SK-N-SH (cell line): ENCODE results near the gene SDC3. TPM values are rescaled to one million over a fixed set of nuclear protein-coding genes. Genes with fewer than 3 reads are reported as not detected.

Source experiments
- CTCF ChIA-PET: fragments of 300-600, 350-600 bp; formaldehyde crosslinking; extraction: SDS; loops from one replicate; lab custom pipeline; 2021; lab: Yijun Ruan, JAX
- POLR2A ChIA-PET: fragments of 350-600 bp; sonication (Branson Sonifier 250); formaldehyde crosslinking; extraction: SDS; loops from one replicate; lab custom pipeline; 2020; ENCODE audit warnings: antibody characterized with exemption, inconsistent platforms; lab: Yijun Ruan, JAX
- DNase-seq: peaks from one replicate; pipeline ENCODE4 v3.0.0; 2012
- H2AFZ ChIP-seq: fragments of 200-600 bp; sonication (generic); 2 replicates; pipeline ENCODE4 v1.8.1; 2016; ENCODE audit warnings: antibody characterized with exemption, mild to moderate bottlenecking, low read depth
- H3F3A ChIP-seq: fragments of 200-600 bp; sonication (generic); replicated peaks from 2 replicates; pipeline ENCODE3; 2016; ENCODE audit warnings: antibody characterized with exemption, mild to moderate bottlenecking; ENCODE audit not compliant: insufficient read depth
- H3K27ac ChIP-seq, 2 experiments: fragments of 200-500 bp in 1 of 2; fragments of 200-600 bp in 1 of 2; sonication (Bioruptor generic) in 1 of 2; sonication (generic), shearing (Covaris generic) in 1 of 2; 2 replicates each; pipeline versions ENCODE4 v1.5.1 to v1.6.1; 2014 to 2016; ENCODE audit warnings: low read depth in 2 of 2, inconsistent platforms in 1 of 2, low read length in 1 of 2, mild to moderate bottlenecking in 1 of 2, mixed read lengths in 1 of 2
- H3K27me3 ChIP-seq: fragments of 200-600 bp; sonication (generic), shearing (Covaris generic); 2 replicates; pipeline ENCODE4 v1.6.1; 2016; ENCODE audit warnings: mixed run types; ENCODE audit not compliant: insufficient read depth
- H3K36me3 ChIP-seq, 2 experiments: fragments of 200-500 bp in 1 of 2; fragments of 200-600 bp in 1 of 2; sonication (Bioruptor generic) in 1 of 2; sonication (generic) in 1 of 2; replicated peaks in 1 of 2; 2 replicates each; pipeline versions ENCODE3 to v1.5.1; 2014 to 2016; ENCODE audit warnings: low read length in 1 of 2, mild to moderate bottlenecking in 1 of 2; ENCODE audit not compliant: insufficient read depth in 2 of 2, control insufficient read depth in 1 of 2
- H3K4me1 ChIP-seq, 2 experiments: fragments of 200-500 bp in 1 of 2; fragments of 200-600 bp in 1 of 2; sonication (Bioruptor generic) in 1 of 2; sonication (generic), shearing (Covaris generic) in 1 of 2; 2 replicates each; pipeline versions ENCODE4 v1.5.1 to v1.6.1; 2014 to 2016; ENCODE audit warnings: low read depth in 1 of 2, low read length in 1 of 2, mixed run types in 1 of 2; ENCODE audit not compliant: insufficient read depth in 2 of 2, control insufficient read depth in 1 of 2
- H3K4me2 ChIP-seq: fragments of 200-600 bp; sonication (generic), shearing (Covaris generic); 2 replicates; pipeline ENCODE4 v1.6.1; 2017; ENCODE audit warnings: mixed run types
- H3K4me3 ChIP-seq, 2 experiments: fragments of 200-500 bp in 1 of 2; fragments of 200-600 bp in 1 of 2; sonication (Bioruptor generic) in 1 of 2; sonication (generic), shearing (Covaris generic) in 1 of 2; 2 replicates each; pipeline versions ENCODE4 v1.5.1 to v1.8.1; 2014 to 2016; ENCODE audit warnings: low read depth in 2 of 2, inconsistent platforms in 1 of 2, low read length in 1 of 2, mild to moderate bottlenecking in 1 of 2, mixed read lengths in 1 of 2, moderate library complexity in 1 of 2
- H3K79me2 ChIP-seq: fragments of 200-600 bp; sonication (generic); 2 replicates; pipeline ENCODE4 v1.8.1; 2017; ENCODE audit warnings: mild to moderate bottlenecking; ENCODE audit not compliant: insufficient read depth
- H3K9ac ChIP-seq: fragments of 200-600 bp; sonication (generic); 2 replicates; pipeline ENCODE4 v1.6.1; 2017; ENCODE audit warnings: mixed run types
- H3K9me2 ChIP-seq: fragments of 200-600 bp; sonication (generic); 2 replicates; pipeline ENCODE4 v1.6.1; 2017; ENCODE audit warnings: mixed run types
- H3K9me3 ChIP-seq: fragments of 200-600 bp; sonication (generic); 2 replicates; pipeline ENCODE4 v1.6.1; 2017; ENCODE audit warnings: mixed run types, mild to moderate bottlenecking, moderate library complexity
- H4K20me1 ChIP-seq: fragments of 200-600 bp; sonication (generic); 2 replicates; pipeline ENCODE4 v1.6.1; 2017; ENCODE audit warnings: mild to moderate bottlenecking, mixed run types; ENCODE audit not compliant: insufficient read depth
- CHD2 ChIP-seq: fragments of 150-350 bp; IDR thresholded peaks from 2 replicates; pipeline ENCODE4 v1.6.1; 2018; ENCODE audit warnings: low read length; ENCODE audit not compliant: partially characterized antibody
- ELF1 ChIP-seq: IDR thresholded peaks from 2 replicates; pipeline ENCODE4 v1.4.0; 2012
- FOSL2 ChIP-seq: IDR thresholded peaks from 2 replicates; pipeline ENCODE4 v1.4.0; 2012; ENCODE audit warnings: low read depth, mild to moderate bottlenecking, moderate library complexity, borderline replicate concordance
- GATA2 ChIP-seq: sonication (generic); formaldehyde crosslinking; IDR thresholded peaks from 2 replicates; pipeline ENCODE4 v1.5.0; 2020; ENCODE audit warnings: mild to moderate bottlenecking, missing genetic modification reagents
- JUND ChIP-seq: IDR thresholded peaks from 2 replicates; pipeline ENCODE4 v1.4.0; 2012
- MXI1 ChIP-seq: IDR thresholded peaks from 2 replicates; pipeline ENCODE4 v1.6.1; 2012; ENCODE audit warnings: mild to moderate bottlenecking, low read depth, low read length, improper control_type of control experiment
- NFIC ChIP-seq: IDR thresholded peaks from 2 replicates; pipeline ENCODE4 v1.4.0; 2012; ENCODE audit warnings: borderline replicate concordance
- NRF1 ChIP-seq: IDR thresholded peaks from 2 replicates; pipeline ENCODE4 v1.6.1; 2012; ENCODE audit warnings: low read depth, mild to moderate bottlenecking, low read length
- RAD21 ChIP-seq: IDR thresholded peaks from 2 replicates; pipeline ENCODE4 v1.6.1; 2012; ENCODE audit warnings: mild to moderate bottlenecking, low read length
- RCOR1 ChIP-seq: fragments of 150-350 bp; IDR thresholded peaks from 2 replicates; pipeline ENCODE4 v1.6.1; 2017; ENCODE audit warnings: antibody characterized with exemption, low read length
- TAF1 ChIP-seq: IDR thresholded peaks from 2 replicates; pipeline ENCODE4 v1.6.1; 2012; ENCODE audit warnings: low read depth, mild to moderate bottlenecking, low read length, moderate library complexity, borderline replicate concordance
- TEAD4 ChIP-seq: IDR thresholded peaks from 2 replicates; pipeline ENCODE4 v1.4.0; 2012; ENCODE audit warnings: mild to moderate bottlenecking, borderline replicate concordance; ENCODE audit not compliant: insufficient read depth
- USF1 ChIP-seq: IDR thresholded peaks from 2 replicates; pipeline ENCODE4 v1.4.0; 2012; ENCODE audit warnings: low read depth, borderline replicate concordance
- WGBS: methylation state at CpG from one replicate; pipeline ENCODE4 v1.1.6; 2017; ENCODE audit warnings: low lambda C conversion rate; 5-methylcytosine and 5-hydroxymethylcytosine counted together
- polyA plus RNA-seq, 3 experiments: library from polyadenylated mRNA; depleted of rRNA; stranded (reverse); fragments of >200 nt; gene quantifications; 2 replicates each; pipeline ENCODE4 v1.2.3, GENCODE V29; 2012
- TF ChIP-seq, protein P1 (sequence below): IDR thresholded peaks from 2 replicates; pipeline ENCODE4; 2012
- TF ChIP-seq, protein P2 (sequence below): fragments of 200-600 bp; sonication (generic); IDR thresholded peaks from 2 replicates; pipeline ENCODE4 v1.6.1; 2017; ENCODE audit warnings: antibody characterized with exemption, mild to moderate bottlenecking, moderate library complexity
- TF ChIP-seq, protein P3 (sequence below): IDR thresholded peaks from 2 replicates; pipeline ENCODE4 v1.6.1; 2012; ENCODE audit warnings: mild to moderate bottlenecking, low read depth, low read length, moderate library complexity

SDC3 gene
- polyA plus RNA-seq, 1 of the 3 experiments (the other 2 are of a cell fraction) = 18.8 TPM

DNA sequence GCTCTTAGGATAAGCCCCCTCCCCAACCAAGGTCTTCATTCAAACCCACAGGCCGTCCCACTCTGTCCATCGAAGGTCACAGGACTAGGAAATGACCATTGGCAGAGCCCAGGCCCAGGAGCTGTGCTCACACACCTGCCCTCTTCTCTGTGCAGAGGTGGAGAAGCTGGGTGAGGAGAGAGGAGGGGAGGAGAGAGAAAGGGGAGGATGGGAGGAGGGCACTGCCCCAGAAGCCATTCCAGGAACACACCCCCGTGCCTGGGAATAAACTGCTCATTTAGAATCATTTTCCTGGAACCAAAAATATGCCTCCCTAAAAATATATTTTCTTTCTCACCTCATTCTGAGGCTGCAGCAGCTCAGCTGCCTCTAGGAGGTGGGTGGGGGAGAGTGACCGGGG is 6.4 kb upstream of the SDC3 start:
- WGBS = 85% methylated on average over 4 of the region's 4 CpGs
- Histone ChIP-seq H3K27me3 (no peaks in the 10 kb centered on the region), H3K4me1 (peaks cover 6 to 23% of the 10 kb centered on the region in 2 experiments; a peak in 3 of 4 replicates), H3K4me3 (no peak overlapping the region), H3K4me2 (no peak overlapping the region), H3K27ac (no peak overlapping the region), H3K36me3 (no peaks in the 10 kb centered on the region), H3K79me2 (no peaks in the 10 kb centered on the region), H3F3A (no peaks in the 10 kb centered on the region), H3K9ac (no peak overlapping the region), H3K9me2 (no peaks in the 10 kb centered on the region), H3K9me3 (no peaks in the 10 kb centered on the region), H2AFZ (no peak overlapping the region), H4K20me1 (no peaks in the 10 kb centered on the region)
- no peak for DNase-seq
- CTCF ChIA-PET = interaction anchor here (1.2 to 47.0 kb wide), 7 partner anchors 9 to 195 kb away, joined by 3 to 1422 read pairs (median 93); no protein-coding TSS in a partner anchor
- POLR2A ChIA-PET = no interaction called here
- TF ChIP-seq NFIC (no peak), TAF1 (no peak), GATA2 (CRISPR knock-in tag) (no peak), JUND (no peak), USF1 (no peak), NRF1 (no peak), RCOR1 (no peak), ELF1 (no peak), MXI1 (no peak), CHD2 (no peak), TEAD4 (no peak), RAD21 (no peak), FOSL2 (no peak)
- TF ChIP-seq, protein P1, sequence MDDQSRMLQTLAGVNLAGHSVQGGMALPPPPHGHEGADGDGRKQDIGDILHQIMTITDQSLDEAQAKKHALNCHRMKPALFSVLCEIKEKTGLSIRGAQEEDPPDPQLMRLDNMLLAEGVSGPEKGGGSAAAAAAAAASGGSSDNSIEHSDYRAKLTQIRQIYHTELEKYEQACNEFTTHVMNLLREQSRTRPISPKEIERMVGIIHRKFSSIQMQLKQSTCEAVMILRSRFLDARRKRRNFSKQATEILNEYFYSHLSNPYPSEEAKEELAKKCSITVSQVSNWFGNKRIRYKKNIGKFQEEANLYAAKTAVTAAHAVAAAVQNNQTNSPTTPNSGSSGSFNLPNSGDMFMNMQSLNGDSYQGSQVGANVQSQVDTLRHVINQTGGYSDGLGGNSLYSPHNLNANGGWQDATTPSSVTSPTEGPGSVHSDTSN = no peak
- TF ChIP-seq, protein P2, sequence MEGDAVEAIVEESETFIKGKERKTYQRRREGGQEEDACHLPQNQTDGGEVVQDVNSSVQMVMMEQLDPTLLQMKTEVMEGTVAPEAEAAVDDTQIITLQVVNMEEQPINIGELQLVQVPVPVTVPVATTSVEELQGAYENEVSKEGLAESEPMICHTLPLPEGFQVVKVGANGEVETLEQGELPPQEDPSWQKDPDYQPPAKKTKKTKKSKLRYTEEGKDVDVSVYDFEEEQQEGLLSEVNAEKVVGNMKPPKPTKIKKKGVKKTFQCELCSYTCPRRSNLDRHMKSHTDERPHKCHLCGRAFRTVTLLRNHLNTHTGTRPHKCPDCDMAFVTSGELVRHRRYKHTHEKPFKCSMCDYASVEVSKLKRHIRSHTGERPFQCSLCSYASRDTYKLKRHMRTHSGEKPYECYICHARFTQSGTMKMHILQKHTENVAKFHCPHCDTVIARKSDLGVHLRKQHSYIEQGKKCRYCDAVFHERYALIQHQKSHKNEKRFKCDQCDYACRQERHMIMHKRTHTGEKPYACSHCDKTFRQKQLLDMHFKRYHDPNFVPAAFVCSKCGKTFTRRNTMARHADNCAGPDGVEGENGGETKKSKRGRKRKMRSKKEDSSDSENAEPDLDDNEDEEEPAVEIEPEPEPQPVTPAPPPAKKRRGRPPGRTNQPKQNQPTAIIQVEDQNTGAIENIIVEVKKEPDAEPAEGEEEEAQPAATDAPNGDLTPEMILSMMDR = no peak
- TF ChIP-seq, protein P3, sequence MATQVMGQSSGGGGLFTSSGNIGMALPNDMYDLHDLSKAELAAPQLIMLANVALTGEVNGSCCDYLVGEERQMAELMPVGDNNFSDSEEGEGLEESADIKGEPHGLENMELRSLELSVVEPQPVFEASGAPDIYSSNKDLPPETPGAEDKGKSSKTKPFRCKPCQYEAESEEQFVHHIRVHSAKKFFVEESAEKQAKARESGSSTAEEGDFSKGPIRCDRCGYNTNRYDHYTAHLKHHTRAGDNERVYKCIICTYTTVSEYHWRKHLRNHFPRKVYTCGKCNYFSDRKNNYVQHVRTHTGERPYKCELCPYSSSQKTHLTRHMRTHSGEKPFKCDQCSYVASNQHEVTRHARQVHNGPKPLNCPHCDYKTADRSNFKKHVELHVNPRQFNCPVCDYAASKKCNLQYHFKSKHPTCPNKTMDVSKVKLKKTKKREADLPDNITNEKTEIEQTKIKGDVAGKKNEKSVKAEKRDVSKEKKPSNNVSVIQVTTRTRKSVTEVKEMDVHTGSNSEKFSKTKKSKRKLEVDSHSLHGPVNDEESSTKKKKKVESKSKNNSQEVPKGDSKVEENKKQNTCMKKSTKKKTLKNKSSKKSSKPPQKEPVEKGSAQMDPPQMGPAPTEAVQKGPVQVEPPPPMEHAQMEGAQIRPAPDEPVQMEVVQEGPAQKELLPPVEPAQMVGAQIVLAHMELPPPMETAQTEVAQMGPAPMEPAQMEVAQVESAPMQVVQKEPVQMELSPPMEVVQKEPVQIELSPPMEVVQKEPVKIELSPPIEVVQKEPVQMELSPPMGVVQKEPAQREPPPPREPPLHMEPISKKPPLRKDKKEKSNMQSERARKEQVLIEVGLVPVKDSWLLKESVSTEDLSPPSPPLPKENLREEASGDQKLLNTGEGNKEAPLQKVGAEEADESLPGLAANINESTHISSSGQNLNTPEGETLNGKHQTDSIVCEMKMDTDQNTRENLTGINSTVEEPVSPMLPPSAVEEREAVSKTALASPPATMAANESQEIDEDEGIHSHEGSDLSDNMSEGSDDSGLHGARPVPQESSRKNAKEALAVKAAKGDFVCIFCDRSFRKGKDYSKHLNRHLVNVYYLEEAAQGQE = no peak
